Putamen (tissue), 1 donor: ENCODE measurements around the gene FBXW4.

Experiments
- DNase-seq: peaks from one replicate; pipeline ENCODE4 v3.0.0-alpha.2; 2016; ENCODE audit warnings: low spot score

The FBXW4 gene

GRCh38 chr10:101695404-101695890 lies 477 bp upstream of the FBXW4 start:
- DNase-seq: no peak

GRCh38 chr10:101693978-101694673 lies 844 bp downstream of the FBXW4 start:
- DNase-seq: peak; percentile 61

- peak; percentile 10 for DNase-seq
These were observed 1.4 kb downstream of the FBXW4 start for GRCh38 chr10:101693651-101693977.

- DNase-seq: no peak
These were observed 3.9 kb downstream of the FBXW4 start for GRCh38 chr10:101691081-101691480.

- no peak for DNase-seq
These were observed 4.5 kb downstream of the FBXW4 start for GRCh38 chr10:101690461-101690860.

- DNase-seq: no peak
These were observed 7.8 kb downstream of the FBXW4 start for GRCh38 chr10:101687071-101687658.

- DNase-seq: no peak
These were observed 8.6 kb downstream of the FBXW4 start for GRCh38 chr10:101686133-101686925.

DNA sequence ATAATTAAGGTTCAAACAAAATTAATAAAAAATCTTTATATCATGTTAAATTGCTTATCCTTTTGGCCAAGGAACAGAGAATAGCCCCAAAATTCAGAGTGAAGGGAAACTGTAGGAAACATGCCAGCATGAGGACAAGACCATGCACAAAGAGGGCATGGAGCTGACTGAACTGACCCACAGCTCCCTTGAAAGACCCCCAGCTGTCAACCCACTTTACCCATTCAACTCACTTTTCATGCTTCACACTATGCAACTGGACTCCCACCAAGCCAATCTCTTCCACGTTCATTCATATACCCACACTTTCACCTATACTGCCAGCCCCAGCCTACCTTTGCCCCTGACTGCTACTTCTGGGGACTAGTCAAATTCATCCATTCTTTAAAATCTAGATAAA lies 10.2 kb downstream of the FBXW4 start:
- DNase-seq: no peak

- DNase-seq: no peak
These were observed 11.7 kb downstream of the FBXW4 start for GRCh38 chr10:101683276-101683675.

GRCh38 chr10:101682172-101682825 lies 12.7 kb downstream of the FBXW4 start:
- no peak for DNase-seq

DNA sequence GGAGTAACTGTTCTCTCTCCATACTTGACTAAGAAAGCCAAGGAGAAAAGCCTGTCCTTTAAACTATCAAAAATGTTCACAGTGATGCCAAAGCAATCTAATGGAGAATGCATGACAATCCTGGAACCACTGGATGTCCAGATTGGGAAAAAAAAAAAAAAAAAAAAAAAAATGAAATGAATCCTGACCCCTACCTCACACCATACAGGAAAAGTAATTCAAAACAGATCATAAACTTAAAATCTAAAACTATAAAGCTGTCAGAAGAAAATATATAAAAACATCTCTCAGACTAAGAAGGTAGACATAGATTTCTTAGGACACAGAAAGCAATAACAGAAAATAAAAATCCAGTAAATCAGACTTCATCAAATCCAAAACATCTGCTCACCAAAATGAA lies 18.4 kb downstream of the FBXW4 start:
- no peak for DNase-seq

DNA sequence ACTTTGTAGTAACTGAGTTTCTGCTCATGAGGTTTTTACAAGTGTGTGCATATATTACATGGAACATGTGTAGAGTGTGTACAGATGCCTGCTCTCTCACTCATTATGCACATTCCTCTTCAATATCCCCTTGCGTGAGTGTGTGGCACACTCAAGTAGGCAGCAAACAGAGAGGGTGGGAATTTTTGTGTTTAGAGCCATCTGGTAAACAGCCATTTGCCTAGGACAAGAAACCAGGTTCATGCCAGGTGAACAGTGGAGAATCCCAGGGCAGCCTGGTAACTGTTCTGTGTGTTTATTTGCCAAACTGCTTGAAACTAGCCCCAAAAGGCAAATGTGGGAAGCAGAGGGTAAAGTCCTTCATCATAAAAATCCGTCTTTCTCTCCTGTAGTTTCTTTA lies 19.9 kb downstream of the FBXW4 start:
- DNase-seq: no peak

DNA sequence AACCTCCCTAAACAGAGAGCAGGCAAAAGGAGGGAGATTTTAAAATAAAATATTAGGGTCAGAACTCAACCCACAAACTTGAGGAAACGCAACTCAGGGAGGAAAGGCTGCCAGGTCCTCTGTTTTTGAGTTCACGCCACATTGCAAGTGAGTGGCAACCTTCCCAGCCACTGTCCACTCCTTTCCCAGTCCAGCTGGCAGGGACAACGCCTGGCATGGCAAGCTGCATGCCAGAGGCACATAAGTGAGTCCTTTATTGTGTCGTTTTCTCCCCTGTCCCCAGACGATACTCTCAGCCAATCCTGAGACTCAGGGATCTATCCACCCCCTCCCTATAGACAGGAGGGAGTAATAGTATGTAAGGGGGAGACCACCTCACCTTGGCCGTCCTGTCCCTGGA lies 22.4 kb downstream of the FBXW4 start:
- peak; percentile 24 for DNase-seq

- DNase-seq: no peak
These were observed 23.5 kb downstream of the FBXW4 start for GRCh38 chr10:101671453-101671852.

DNA sequence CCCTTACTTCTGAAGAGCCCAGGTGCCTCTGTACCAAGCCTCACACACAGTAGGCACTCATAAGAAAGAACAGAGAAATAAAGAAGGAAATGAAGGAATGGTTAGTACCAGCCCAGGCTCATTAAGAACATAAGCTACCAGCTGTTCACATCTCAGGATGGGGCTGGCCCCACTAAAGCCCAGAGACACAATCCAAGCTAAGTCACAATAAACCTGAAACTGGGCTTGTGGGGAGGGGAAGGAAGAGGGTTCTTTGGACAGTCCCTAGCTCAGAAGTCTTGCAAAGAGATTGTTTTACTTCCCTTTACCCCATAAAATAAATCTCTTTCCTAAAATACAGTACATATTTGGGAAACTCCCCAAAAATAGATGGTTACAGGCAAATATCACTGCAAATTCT lies 24.3 kb downstream of the FBXW4 start:
- DNase-seq: no peak

DNA sequence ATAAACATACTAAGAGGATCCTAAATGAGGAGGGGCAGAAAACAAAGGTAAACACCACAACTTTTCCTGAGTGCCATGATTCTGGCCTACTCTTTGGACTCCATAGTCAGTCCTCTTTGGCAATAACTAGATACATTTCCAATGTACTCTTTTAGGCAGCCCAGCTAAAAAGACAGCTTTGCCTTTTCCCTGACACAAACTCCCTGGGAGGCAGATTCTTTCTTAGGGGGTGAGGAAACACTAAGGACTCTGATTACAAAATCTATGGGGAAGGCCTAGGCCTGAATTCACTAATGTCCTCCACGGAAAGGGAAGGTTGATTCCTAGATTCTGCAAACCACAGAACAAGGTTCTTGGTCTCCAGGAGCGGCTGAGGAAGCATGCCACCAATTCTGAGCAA lies 25.8 kb downstream of the FBXW4 start:
- DNase-seq: no peak

DNA sequence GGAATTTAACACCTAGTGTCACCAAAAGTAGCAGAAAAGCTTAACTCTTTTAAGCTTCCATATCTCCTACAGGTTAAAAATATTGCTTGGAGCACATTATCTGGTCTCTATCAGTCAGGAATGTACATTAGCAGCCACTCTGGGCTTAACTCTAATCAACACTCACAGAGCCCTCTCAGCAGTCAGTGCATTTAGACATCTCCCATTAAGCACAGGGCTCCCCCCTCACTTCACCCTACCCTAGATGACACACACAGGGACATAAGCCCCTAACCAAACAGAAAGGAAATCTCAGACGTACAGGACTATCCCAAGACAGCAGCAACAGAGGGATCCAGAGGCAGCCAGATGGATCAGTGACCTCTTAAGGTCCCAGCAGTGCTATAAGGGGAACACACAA lies 26.4 kb downstream of the FBXW4 start:
- no peak for DNase-seq

GRCh38 chr10:101666083-101666482 lies 28.9 kb downstream of the FBXW4 start:
- no peak for DNase-seq

- DNase-seq: no peak
These were observed 31.9 kb downstream of the FBXW4 start for GRCh38 chr10:101663097-101663496.

- DNase-seq: peak; percentile 48
These were observed 34.7 kb downstream of the FBXW4 start for GRCh38 chr10:101660256-101660655.

DNA sequence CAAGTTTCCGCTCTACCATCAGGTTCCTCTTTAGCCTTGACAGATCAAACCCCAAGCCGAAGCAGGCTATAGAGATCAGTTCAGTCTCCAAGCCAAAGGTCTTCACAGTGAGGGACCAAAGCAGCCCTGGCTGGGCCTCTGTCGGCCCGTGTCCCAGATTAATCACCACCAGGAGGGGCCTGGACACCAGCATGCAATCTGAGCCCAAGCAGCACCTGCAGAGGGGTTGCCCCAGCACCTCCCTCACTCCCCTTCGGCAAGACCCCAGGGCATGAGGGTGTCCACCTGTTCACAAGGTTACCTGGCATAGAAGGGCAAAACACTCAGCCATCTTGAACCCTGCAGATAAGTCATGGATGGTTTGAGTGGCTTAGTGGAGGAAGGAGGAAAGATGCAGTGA lies 36.0 kb downstream of the FBXW4 start:
- no peak for DNase-seq

DNA sequence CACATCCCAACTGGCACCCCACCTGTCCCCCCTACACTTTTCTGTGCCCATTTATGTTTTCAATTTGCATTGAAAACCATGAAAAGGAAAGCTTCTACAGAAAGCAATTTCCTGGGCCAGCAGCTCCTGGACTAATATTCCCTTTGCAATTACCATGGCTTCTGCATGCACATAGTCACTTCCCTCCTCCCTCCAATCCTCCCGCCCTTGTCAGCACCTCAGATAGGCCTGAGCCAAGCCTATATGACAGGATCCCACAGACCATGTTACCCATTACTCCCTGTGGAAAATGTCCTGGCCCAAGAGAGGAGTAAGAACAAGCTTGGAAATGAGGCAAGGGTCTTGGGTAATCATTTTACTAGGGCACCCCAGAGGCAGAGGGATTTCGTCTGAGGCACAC lies 38.1 kb downstream of the FBXW4 start:
- no peak for DNase-seq

DNA sequence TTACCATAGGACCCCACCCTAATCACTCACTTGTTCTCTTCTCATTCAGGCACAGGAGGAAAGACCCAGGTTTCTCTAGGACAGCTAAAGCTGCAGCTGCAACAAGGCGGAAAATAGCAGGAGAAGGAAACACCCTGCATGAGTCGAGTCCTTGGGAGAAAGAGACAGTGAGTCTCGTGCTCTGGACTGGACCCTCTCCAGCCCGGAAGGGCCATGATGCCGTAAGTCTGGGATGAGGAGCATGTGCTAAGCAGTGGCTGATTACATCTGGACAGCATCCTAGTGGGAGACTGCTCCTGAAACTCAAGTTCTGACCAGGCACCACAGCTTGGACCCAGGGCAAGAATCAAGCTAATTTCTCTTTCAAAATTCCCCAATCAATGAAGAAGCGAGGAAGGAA lies 39.4 kb downstream of the FBXW4 start:
- DNase-seq: no peak
